Measurements from ENCODE around the gene BCAS3.
"Not testable (repeated sequence)": the region's sequence is repeated elsewhere in the genome, so short reads cannot be mapped to it uniquely, and the experiment has no call there.

DNA sequence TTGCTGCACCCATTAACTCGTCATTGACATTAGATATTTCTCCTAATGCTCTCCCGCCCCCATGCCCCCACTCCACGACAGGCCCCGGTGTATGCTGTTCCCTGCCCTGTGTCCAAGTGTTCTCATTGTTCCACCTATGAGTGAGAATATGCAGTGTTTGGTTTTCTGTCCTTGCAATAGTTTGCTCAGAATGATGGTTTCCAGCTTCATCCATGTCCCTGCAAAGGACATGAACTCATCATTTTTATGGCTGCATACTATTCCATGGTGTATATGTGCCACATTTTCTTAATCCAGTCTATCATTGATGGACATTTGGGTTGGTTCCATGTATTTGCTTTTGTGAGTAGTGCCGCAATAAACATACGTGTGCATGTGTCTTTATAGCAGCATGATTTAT lies 83.7 kb downstream of the BCAS3 start:
- TF ChIP-seq, protein P1, sequence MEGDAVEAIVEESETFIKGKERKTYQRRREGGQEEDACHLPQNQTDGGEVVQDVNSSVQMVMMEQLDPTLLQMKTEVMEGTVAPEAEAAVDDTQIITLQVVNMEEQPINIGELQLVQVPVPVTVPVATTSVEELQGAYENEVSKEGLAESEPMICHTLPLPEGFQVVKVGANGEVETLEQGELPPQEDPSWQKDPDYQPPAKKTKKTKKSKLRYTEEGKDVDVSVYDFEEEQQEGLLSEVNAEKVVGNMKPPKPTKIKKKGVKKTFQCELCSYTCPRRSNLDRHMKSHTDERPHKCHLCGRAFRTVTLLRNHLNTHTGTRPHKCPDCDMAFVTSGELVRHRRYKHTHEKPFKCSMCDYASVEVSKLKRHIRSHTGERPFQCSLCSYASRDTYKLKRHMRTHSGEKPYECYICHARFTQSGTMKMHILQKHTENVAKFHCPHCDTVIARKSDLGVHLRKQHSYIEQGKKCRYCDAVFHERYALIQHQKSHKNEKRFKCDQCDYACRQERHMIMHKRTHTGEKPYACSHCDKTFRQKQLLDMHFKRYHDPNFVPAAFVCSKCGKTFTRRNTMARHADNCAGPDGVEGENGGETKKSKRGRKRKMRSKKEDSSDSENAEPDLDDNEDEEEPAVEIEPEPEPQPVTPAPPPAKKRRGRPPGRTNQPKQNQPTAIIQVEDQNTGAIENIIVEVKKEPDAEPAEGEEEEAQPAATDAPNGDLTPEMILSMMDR (IDR thresholded peaks at IDR 0.05): not testable (repeated sequence)
- TF ChIP-seq ZFX (IDR thresholded peaks at IDR 0.05; ENCODE audit: borderline replicate concordance): not testable (repeated sequence)
